Ascending aorta (tissue), 2 donors: Measurements from ENCODE around the gene AUTS2. TPM values are rescaled to one million over a fixed set of nuclear protein-coding genes. Genes with fewer than 3 reads are reported as not detected.

Source experiments
- DNase-seq, 2 donors: peaks; one replicate each; pipeline ENCODE4 v3.0.0-alpha.2; 2019; ENCODE audit warnings: low spot score in 2 of 2
- H3K27ac ChIP-seq, 2 donors: fragments of 200-600 bp; sonication (generic); one replicate each; pipeline ENCODE4 v1.5.1; 2016 to 2017; ENCODE audit warnings: mild to moderate bottlenecking in 1 of 2
- H3K27me3 ChIP-seq: fragments of 200-600 bp; sonication (generic); one replicate; pipeline ENCODE4 v1.5.1; 2017
- H3K36me3 ChIP-seq, 2 donors: fragments of 200-600 bp; sonication (generic); one replicate each; pipeline ENCODE4 v1.5.1; 2016
- H3K4me1 ChIP-seq, 2 donors: fragments of 200-600 bp; sonication (generic); one replicate each; pipeline ENCODE4 v1.5.1; 2016 to 2017; ENCODE audit warnings: mild to moderate bottlenecking in 1 of 2
- H3K4me3 ChIP-seq, 2 donors: fragments of 200-600 bp; sonication (generic); one replicate each; pipeline ENCODE4 v1.5.1; 2016 to 2017; ENCODE audit warnings: mild to moderate bottlenecking in 1 of 2
- H3K9me3 ChIP-seq, 2 donors: fragments of 200-600 bp; sonication (generic); one replicate each; pipeline ENCODE4 v1.5.1; 2016
- intact Hi-C: fragments of 100-400 bp; cut with DNase I; formaldehyde crosslinking; loops from one replicate; pipeline ENCODE4 v1.15.1; 2023
- total RNA-seq: library from RNA; depleted of rRNA; stranded (reverse); fragments of >200 nt; gene quantifications from one replicate; pipeline ENCODE4 v1.1.0, GENCODE V29; 2016
- TF ChIP-seq, protein P1 (sequence below), 3 experiments: fragments of 200-600 bp in 2 of 3; fragments of 450-650 bp in 1 of 3; sonication (generic) in 2 of 3; IDR thresholded peaks; one replicate each; pipeline ENCODE4 v1.5.1; 2016 to 2019; ENCODE audit warnings: antibody characterized with exemption in 3 of 3, mild to moderate bottlenecking in 1 of 3, moderate library complexity in 1 of 3

The AUTS2 gene
- total RNA-seq, 1 donor from 2014 or later, result 90.4 TPM

DNA sequence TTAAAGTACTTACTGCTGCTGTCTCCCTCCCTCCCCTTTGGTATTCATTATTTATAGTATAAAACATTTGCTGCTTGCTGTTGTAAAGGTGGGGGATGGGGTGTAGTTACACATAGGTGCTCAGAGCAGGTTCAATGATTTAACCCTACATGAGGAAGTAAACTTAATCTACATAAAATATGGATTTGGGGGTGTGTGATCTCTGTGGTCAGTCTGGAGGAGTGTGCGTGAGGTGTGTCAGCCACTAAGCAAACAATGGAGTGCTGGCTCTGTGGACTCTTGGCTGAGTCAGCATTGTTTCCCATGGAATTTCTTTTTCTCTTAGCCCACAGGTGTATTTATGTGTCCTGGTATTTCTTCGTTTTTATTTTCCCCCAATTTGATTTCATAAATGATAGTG, 133.9 kb downstream of the AUTS2 start:
- Histone ChIP-seq H3K27me3 (no peaks in the 10 kb centered on the region), H3K36me3 (no peaks in the 10 kb centered on the region), H3K4me3 (no peak overlapping the region), H3K4me1 (peaks cover 0 to 3% of the 10 kb centered on the region in 2 donors), H3K9me3 (no peaks in the 10 kb centered on the region), H3K27ac (no peak overlapping the region)
- TF ChIP-seq, protein P1, sequence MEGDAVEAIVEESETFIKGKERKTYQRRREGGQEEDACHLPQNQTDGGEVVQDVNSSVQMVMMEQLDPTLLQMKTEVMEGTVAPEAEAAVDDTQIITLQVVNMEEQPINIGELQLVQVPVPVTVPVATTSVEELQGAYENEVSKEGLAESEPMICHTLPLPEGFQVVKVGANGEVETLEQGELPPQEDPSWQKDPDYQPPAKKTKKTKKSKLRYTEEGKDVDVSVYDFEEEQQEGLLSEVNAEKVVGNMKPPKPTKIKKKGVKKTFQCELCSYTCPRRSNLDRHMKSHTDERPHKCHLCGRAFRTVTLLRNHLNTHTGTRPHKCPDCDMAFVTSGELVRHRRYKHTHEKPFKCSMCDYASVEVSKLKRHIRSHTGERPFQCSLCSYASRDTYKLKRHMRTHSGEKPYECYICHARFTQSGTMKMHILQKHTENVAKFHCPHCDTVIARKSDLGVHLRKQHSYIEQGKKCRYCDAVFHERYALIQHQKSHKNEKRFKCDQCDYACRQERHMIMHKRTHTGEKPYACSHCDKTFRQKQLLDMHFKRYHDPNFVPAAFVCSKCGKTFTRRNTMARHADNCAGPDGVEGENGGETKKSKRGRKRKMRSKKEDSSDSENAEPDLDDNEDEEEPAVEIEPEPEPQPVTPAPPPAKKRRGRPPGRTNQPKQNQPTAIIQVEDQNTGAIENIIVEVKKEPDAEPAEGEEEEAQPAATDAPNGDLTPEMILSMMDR (IDR thresholded peaks at IDR 0.05), result no peak
- intact Hi-C loops, result no loop called here
- DNase-seq, result no peak

DNA sequence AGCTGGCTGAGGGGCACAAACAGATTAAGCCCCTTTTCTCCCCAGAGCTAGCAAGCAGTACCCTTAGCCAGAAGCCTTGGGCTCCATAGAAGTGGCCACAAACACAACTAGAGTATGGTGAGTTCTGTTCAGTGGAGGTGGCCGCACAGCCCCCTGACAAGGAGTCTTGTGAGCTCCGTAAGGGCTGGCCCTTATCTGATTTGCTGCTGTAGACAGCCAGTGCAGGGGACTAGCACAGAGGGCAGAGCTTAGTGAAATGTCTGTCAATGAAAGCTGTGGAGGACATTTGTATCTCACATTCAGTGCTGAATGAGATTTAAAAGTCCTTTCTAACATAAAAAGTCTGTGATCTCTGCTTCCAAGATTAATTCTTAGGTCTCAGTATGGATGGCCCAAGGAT, 137.3 kb downstream of the AUTS2 start:
- no peak overlapping the region for H3K4me3 ChIP-seq
- H3K36me3 ChIP-seq, result no peaks in the 10 kb centered on the region
- no peak overlapping the region for H3K27ac ChIP-seq
- no peak for DNase-seq
- intact Hi-C loops, result no loop called here
- no peaks in the 10 kb centered on the region for H3K27me3 ChIP-seq
- no peaks in the 10 kb centered on the region for H3K4me1 ChIP-seq
- no peaks in the 10 kb centered on the region for H3K9me3 ChIP-seq
- TF ChIP-seq, protein P1 (IDR thresholded peaks at IDR 0.05), result no peak

DNA sequence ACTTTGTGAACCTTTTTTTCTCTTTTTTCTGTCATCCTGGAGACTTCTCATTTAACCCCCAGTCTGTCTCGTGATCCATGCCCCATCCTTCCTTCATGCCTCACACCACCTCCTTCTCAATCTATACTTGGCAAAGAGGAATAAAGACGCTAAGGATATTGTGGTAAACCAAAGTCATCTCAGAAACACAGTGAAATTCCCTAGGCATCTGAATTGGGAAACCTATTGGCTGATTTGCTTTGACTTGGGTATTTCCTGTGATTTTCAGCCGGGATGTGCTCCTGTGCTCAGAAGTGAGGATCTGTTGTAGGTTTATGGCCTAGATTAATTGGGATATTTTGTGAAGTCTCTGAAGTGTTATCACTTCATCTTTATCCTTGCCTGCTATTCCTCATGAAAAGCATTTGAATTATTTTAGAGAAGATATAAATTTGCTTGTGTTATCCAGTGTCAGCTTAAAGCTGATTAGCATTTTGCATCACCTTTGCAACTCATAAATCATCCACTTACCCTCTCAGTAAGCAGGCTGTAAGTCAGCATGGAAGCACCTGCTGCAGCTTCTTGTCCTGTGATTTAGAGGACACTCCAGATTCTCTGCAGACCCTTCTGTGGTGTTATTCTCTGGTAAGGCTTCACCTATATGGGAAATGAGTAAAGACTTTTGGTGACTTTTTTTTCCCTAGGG, 138.0 kb downstream of the AUTS2 start:
- Histone ChIP-seq H3K4me3 (no peak overlapping the region), H3K27me3 (no peaks in the 10 kb centered on the region), H3K9me3 (no peaks in the 10 kb centered on the region), H3K4me1 (no peaks in the 10 kb centered on the region), H3K36me3 (no peaks in the 10 kb centered on the region), H3K27ac (no peak overlapping the region)
- intact Hi-C loops, result no loop called here
- TF ChIP-seq, protein P1 (IDR thresholded peaks at IDR 0.05), result no peak
- no peak for DNase-seq

DNA sequence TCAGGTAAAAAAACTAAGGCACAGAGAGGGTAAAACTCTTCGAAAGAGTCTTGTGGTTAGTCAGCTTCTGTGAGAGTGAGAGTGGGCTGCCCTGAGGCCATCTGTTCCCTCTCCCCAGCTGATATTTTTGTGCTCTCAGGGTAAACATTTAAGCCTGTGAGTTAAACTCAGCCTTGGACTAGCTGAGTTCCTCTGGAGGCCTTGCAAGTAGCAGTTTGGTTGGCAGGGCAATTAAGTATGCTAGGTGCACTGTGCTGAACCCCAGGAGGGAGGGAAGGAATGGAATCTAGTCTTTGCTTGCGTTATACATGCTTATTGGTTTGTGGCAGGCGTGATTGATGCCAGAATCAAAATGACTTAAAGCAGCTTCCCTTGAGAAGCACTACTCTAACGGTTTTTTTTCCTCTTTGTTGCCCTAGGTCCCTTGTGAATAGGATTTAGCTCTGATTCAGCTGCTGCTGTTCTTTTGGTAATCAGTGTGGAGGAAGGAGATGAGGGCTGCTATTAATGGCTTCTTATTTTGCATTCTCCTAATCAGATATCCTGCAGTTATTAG, 140.2 kb downstream of the AUTS2 start:
- H3K27ac ChIP-seq, result no peak overlapping the region
- no peak overlapping the region for H3K4me3 ChIP-seq
- H3K4me1 ChIP-seq, result no peaks in the 10 kb centered on the region
- no peaks in the 10 kb centered on the region for H3K27me3 ChIP-seq
- TF ChIP-seq, protein P1 (IDR thresholded peaks at IDR 0.05), result no peak
- no peaks in the 10 kb centered on the region for H3K36me3 ChIP-seq
- intact Hi-C loops, result no loop called here
- no peak for DNase-seq
- H3K9me3 ChIP-seq, result no peaks in the 10 kb centered on the region

DNA sequence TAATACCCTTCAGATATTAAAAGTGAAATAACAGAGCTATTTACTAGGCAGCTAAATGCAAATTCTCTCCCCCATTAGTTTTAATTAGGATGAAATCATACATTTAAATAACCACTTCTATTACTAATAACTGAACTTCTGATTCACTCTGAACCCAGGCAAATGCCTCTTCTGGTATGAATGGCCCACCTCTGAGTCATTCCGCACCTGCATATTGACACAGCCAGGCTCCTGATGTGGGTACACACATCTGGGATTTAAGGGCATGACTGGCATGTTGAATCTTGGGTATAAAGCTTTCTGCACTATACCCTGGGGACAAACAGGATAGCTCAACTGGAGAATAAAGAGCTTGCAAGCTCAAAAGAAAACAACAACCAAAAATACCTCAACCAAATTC, 140.9 kb downstream of the AUTS2 start:
- Histone ChIP-seq H3K4me3 (no peak overlapping the region), H3K27ac (no peak overlapping the region), H3K27me3 (no peaks in the 10 kb centered on the region), H3K4me1 (no peaks in the 10 kb centered on the region), H3K9me3 (no peaks in the 10 kb centered on the region), H3K36me3 (no peaks in the 10 kb centered on the region)
- DNase-seq, result no peak
- TF ChIP-seq, protein P1 (IDR thresholded peaks at IDR 0.05), result no peak
- intact Hi-C loops, result no loop called here
